GM10248 (cell line): ENCODE measurements around the gene RGS6.

Source experiments
- CTCF ChIA-PET: fragments of 300-600 bp; sonication (Branson Sonifier 250); formaldehyde crosslinking; extraction: SDS; loops from one replicate; lab custom pipeline; 2021; ENCODE audit warnings: antibody characterized with exemption; lab: Yijun Ruan, JAX
- POLR2A ChIA-PET: fragments of 350-650 bp; sonication (Branson Sonifier 250); formaldehyde crosslinking; extraction: SDS; loops from one replicate; lab custom pipeline; 2020; ENCODE audit warnings: antibody characterized with exemption; lab: Yijun Ruan, JAX
- DNase-seq: peaks from one replicate; pipeline ENCODE4 v3.0.0; 2012; ENCODE audit errors: extremely low spot score
- TF ChIP-seq, protein P1 (sequence below): IDR thresholded peaks from 2 replicates; pipeline ENCODE4 v1.5.1; 2012; ENCODE audit warnings: mild to moderate bottlenecking, low read depth; ENCODE audit errors: extremely low read depth, missing control alignments, control extremely low read depth

RGS6 gene

DNA sequence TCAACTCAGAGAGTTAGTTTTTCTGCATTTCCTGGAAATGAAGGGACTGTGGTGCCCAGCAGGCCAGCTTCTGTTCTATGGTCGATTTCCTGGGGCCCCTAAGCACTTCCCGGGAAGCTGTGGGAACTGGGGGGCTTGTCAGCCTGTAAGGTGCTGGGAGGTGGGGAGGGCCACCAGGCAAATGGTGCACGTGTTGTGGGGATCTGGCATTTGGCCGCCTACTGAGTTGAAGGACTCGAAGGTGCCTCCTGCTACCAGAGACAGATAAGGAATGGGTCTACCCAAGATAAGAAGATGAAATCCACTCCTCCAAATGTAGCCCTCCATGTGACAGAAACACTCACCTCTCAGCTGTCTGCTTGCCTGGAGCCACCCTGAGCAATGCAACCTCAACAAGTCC lies 620.0 kb downstream of the RGS6 start:
- no peak for DNase-seq
- TF ChIP-seq, protein P1, sequence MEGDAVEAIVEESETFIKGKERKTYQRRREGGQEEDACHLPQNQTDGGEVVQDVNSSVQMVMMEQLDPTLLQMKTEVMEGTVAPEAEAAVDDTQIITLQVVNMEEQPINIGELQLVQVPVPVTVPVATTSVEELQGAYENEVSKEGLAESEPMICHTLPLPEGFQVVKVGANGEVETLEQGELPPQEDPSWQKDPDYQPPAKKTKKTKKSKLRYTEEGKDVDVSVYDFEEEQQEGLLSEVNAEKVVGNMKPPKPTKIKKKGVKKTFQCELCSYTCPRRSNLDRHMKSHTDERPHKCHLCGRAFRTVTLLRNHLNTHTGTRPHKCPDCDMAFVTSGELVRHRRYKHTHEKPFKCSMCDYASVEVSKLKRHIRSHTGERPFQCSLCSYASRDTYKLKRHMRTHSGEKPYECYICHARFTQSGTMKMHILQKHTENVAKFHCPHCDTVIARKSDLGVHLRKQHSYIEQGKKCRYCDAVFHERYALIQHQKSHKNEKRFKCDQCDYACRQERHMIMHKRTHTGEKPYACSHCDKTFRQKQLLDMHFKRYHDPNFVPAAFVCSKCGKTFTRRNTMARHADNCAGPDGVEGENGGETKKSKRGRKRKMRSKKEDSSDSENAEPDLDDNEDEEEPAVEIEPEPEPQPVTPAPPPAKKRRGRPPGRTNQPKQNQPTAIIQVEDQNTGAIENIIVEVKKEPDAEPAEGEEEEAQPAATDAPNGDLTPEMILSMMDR: no peak
- CTCF ChIA-PET: interaction anchor here (0.8 to 1.5 kb wide), 7 partner anchors 9 to 353 kb away, joined by 3 to 4 read pairs (median 3); no protein-coding TSS in a partner anchor
- POLR2A ChIA-PET: no interaction called here

DNA sequence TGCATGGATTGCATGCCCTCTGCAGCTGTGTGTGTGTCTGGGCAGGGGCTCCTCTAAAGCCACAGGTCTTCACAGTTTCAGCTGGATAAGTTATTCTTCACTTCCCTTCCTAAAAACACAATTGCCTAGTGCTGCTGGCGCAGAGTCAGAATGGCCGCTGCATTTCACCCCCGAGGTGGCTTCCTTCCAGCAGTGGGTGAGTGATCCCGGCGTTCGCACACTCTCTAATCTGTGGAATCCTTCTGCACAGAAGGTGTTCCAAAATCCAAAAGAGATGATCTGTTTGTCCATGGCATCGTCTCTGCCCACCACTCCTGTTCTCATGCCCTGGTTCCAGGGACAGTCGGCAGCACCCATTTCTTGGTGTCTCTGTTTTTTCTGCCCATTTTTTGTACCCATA lies 620.9 kb downstream of the RGS6 start:
- POLR2A ChIA-PET: no interaction called here
- TF ChIP-seq, protein P1: no peak
- CTCF ChIA-PET: interaction anchor here (1.1 kb wide), 1 partner anchor 352 kb away, joined by 3 read pairs; no protein-coding TSS in a partner anchor
- DNase-seq: no peak

DNA sequence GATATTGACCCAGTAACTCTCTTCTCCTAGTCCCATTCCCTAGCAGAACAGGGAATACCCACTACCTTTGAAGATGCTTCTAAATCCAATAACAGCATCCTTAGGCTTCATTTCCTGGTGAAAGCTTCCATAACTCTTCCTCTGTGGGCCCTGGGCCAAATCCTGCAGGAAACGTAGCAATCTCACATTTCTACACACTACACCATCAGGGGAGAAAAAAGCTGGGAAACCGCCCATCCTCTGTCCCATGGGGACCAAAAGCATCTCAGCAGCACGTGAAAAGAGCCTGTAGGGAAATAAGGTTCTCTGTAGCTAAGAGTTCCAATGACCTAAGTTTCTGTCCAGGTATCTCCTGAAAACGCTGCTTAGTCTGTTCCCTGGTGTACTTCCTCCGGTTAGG lies 621.4 kb downstream of the RGS6 start:
- no peak for DNase-seq
- CTCF ChIA-PET: no interaction called here
- TF ChIP-seq, protein P1: no peak
- POLR2A ChIA-PET: no interaction called here

DNA sequence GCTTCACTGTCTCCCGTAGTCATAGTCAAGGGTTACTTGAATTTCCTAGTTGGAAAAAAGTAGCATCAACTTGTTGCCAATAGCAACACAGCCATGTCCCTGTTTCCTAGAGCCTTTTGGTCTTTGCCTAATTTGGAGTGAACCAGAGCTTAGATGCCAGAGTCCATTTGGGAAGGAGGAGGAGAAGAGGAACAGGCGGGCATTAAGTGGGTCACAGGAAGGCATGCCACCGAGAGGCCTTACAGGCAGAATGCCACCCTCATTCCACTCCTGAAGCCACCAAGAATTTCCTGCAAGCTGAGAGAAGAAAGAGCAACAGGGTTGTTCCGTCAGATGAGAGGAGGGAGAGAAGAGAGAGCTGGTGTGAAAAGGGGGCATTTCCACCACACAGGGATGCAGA lies 622.2 kb downstream of the RGS6 start:
- ChIA-PET POLR2A (no interaction called here), CTCF (interaction anchor here (1.2 to 1.4 kb wide), 2 partner anchors 13 to 40 kb away, joined by 3 read pairs; no protein-coding TSS in a partner anchor)
- TF ChIP-seq, protein P1: no peak

DNA sequence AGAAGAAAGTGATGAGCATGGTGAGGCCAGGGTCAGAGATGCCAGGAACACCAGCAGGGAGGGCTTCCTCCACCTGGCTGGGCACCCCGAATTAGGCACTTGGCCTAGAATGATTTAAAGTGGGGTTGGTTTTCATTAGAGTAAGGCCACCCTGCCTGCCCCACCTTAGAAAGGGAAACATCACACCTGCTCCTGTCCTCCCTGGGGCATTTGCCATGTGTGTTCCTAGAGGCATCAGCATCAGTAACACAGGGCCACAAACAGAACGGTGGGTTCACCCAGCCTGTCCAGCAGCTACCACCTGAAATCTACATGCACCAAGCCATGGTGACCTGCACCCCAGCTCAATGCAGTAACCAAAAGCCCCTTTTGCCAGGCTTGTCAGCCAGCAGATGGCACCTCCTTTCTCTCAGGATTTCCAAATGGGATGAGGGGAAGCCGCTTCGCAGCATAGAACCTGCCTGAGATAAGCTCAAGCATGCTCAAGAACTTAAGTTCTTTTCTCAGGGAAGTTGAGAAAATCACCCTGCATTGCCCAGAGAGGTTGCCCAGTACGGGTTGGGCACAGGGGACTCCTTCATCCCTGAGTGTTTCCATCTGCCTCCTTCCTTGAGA lies 622.9 kb downstream of the RGS6 start:
- no peak for DNase-seq
- CTCF ChIA-PET: interaction anchor here (1.2 to 1.4 kb wide), 2 partner anchors 14 to 41 kb away, joined by 3 read pairs; no protein-coding TSS in a partner anchor
- TF ChIP-seq, protein P1: no peak
- POLR2A ChIA-PET: no interaction called here

More for the DNA sequence above, 622.2 kb downstream of the RGS6 start:
- DNase-seq: no peak

DNA sequence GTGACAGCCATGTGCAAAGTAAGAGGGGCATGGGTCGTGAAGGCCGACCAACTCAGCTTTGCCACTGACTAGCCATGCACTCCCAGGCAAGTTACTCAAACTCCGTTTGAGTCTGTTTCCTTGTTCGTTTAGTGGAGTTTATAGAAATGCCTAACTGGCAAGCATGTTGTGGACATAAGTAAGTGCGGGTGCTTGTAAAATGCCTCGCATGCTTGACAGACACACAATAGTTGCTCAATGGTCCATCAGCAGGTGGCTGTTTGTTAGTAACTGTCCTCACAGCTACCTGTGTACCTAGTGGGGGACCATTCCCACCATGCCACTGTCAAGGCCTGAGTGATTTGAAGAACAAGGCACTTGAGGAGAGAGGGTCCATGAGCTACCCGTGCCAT lies 623.4 kb downstream of the RGS6 start:
- CTCF ChIA-PET: interaction anchor here (1.2 to 1.4 kb wide), 2 partner anchors 15 to 41 kb away, joined by 3 read pairs; no protein-coding TSS in a partner anchor
- TF ChIP-seq, protein P1: no peak
- no peak for DNase-seq
- POLR2A ChIA-PET: no interaction called here
